ENCODE results near the gene CRTAC1. TPM values are rescaled to one million over a fixed set of nuclear protein-coding genes. Genes with fewer than 3 reads are reported as not detected.

Gene CRTAC1
- total and polyA plus RNA-seq, 2 experiments from 2014 or later: 0.30 to 8.0 TPM

DNA sequence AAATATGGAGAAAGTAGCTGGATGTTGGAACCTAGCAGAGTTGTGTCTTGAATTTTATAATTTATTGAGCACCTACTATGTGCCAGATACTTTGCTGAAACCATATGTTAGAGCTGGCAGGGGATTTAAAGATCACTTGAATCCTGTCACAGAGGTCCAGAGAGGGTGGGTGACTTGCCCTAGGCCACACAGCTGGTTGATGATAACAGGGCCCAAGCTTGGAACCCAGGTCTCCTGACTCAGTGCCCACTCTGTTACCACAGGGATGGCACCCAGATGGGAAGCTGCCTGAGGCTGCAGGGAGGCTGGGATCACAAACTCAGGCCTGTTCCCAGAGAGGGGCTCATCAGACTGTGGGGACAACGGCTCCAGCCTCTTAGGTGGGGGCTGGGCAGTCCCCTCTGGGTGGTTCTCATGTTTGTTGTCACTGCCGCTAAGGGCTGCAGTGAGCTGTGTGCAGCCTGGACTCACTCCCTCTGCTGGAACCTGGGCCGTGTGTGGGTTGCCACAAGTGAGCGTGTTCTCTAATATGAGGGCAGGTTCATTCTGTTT, 162.2 kb downstream of the CRTAC1 start:
- no peaks in the 10 kb centered on the region for H3K27me3 ChIP-seq
- no peak for TF ChIP-seq CTCF (IDR thresholded peaks at IDR 0.05; ENCODE audit: low read depth, low read length)
- no peaks in the 10 kb centered on the region for H3K9me3 ChIP-seq (ENCODE audit: low read depth)
- no peak for DNase-seq (ENCODE audit: low read depth in 1 of 2, low spot score in 1 of 2)
- no peaks in the 10 kb centered on the region for H3K4me1 ChIP-seq (ENCODE audit: low read depth)
- no peak overlapping the region for H3K27ac ChIP-seq
- H3K36me3 ChIP-seq: no peaks in the 10 kb centered on the region
- no peak overlapping the region for H3K4me3 ChIP-seq

DNA sequence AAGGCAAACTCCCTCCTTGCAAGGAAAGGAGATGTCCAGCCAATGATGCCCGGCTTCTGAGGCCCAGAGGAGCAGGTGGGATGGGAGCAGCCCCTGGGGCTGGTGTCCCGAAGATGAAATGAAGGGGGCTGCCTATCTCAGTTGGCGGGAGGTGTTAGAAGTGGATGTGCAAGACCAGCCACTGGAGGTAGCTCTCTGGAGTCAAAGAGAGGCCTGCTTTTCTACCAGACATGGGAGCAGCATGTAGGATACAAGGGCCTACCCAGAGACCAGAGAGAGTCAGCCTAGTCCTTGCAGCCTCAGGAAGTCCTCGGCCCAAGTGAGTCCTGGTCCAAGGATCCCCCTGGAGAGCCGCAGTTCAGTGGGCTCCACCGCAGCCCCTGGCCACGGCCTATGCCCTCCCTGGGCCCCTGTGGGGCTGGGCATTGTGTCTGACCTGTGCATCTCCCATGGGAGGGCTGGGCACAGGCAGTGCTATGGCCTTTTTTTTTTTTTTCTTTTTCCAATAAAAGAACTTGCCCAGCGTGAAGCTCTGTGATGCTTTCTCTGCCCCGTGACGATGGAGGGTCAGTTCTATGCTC, 163.1 kb downstream of the CRTAC1 start:
- Histone ChIP-seq H3K9me3 (ENCODE audit: low read depth) (no peaks in the 10 kb centered on the region), H3K4me3 (no peak overlapping the region), H3K4me1 (ENCODE audit: low read depth) (no peaks in the 10 kb centered on the region), H3K27ac (no peak overlapping the region), H3K27me3 (no peaks in the 10 kb centered on the region), H3K36me3 (no peaks in the 10 kb centered on the region)
- no peak for DNase-seq (ENCODE audit: low read depth in 1 of 2, low spot score in 1 of 2)
- TF ChIP-seq CTCF (IDR thresholded peaks at IDR 0.05; ENCODE audit: low read depth, low read length): no peak

GRCh38 chr10:97866524-97867219, 163.7 kb downstream of the CRTAC1 start:
- no peak overlapping the region for H3K4me3 ChIP-seq
- no peak for TF ChIP-seq CTCF (IDR thresholded peaks at IDR 0.05; ENCODE audit: low read depth, low read length)
- H3K36me3 ChIP-seq: no peaks in the 10 kb centered on the region
- no peaks in the 10 kb centered on the region for H3K9me3 ChIP-seq (ENCODE audit: low read depth)
- H3K27ac ChIP-seq: no peak overlapping the region
- no peak for DNase-seq (ENCODE audit: low read depth in 1 of 2, low spot score in 1 of 2)
- no peaks in the 10 kb centered on the region for H3K27me3 ChIP-seq
- H3K4me1 ChIP-seq (ENCODE audit: low read depth): no peaks in the 10 kb centered on the region

DNA sequence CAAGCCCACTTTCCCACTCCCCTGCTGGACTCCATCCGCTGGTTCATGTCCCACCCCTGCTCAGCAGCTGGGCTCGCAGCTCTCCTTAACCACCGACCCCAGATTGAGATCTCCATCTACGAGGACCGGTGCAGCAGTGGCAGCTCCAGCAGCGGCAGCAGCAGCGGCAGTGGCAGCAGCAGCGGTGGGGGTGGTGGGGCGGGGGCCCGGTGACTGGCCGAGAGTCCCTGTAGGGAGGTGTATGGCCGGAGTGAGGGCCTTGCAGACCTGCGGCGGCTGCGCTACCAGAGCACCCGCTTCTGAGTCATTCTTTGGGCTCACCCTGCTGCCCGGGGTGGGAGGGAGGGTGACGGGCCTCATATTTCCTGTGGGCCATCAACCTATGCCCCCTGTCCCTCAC, 164.9 kb downstream of the CRTAC1 start:
- H3K4me3 ChIP-seq: no peak overlapping the region
- H3K4me1 ChIP-seq (ENCODE audit: low read depth): no peaks in the 10 kb centered on the region
- H3K27me3 ChIP-seq: no peaks in the 10 kb centered on the region
- DNase-seq (ENCODE audit: low read depth in 1 of 2, low spot score in 1 of 2): no peak
- H3K36me3 ChIP-seq: no peaks in the 10 kb centered on the region
- no peaks in the 10 kb centered on the region for H3K9me3 ChIP-seq (ENCODE audit: low read depth)
- H3K27ac ChIP-seq: no peak overlapping the region
- TF ChIP-seq CTCF (IDR thresholded peaks at IDR 0.05; ENCODE audit: low read depth, low read length): no peak

DNA sequence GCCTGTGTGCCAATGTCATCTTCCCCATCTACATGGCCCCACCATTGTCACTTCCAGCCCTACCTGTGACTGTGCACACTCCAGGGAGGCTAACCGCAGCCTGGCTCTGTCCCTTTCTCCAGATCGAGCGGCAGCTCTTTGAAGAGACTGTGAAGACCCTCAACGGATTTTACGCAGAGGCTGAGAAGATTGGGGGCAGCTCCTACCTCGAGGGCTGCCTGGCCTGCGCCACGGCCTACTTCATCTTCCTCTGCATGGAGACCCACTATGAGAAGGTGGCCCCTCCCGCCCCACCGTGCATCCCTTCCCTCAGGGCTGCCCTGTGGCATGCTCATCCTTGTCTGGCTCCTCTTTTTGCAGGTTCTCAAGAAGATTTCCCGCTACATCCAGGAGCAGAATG, 166.6 kb downstream of the CRTAC1 start:
- TF ChIP-seq CTCF (IDR thresholded peaks at IDR 0.05; ENCODE audit: low read depth, low read length): no peak
- no peaks in the 10 kb centered on the region for H3K27me3 ChIP-seq
- H3K27ac ChIP-seq: no peak overlapping the region
- no peak for DNase-seq (ENCODE audit: low read depth in 1 of 2, low spot score in 1 of 2)
- no peaks in the 10 kb centered on the region for H3K4me1 ChIP-seq (ENCODE audit: low read depth)
- no peaks in the 10 kb centered on the region for H3K36me3 ChIP-seq
- H3K9me3 ChIP-seq (ENCODE audit: low read depth): no peaks in the 10 kb centered on the region
- no peak overlapping the region for H3K4me3 ChIP-seq
